Fibroblast of villous mesenchyme (primary cell): Measurements from ENCODE around the gene PRRT1. TPM values are rescaled to one million over a fixed set of nuclear protein-coding genes. Genes with fewer than 3 reads are reported as not detected.

Source experiments
- DNase-seq: peaks from one replicate; pipeline ENCODE4 v3.0.0-alpha.2; 2010; ENCODE audit warnings: low read depth
- H3K4me3 ChIP-seq: 2 replicates; pipeline ENCODE4 v1.5.1; 2011; ENCODE audit warnings: low read depth, mild to moderate bottlenecking, low read length
- CTCF ChIP-seq: IDR thresholded peaks from 2 replicates; pipeline ENCODE4 v1.5.1; 2012; ENCODE audit warnings: low read depth, mild to moderate bottlenecking, low read length; ENCODE audit not compliant: insufficient read depth
- total RNA-seq: library from RNA; depleted of rRNA; stranded (reverse); fragments of >200 nt; gene quantifications from 2 replicates; pipeline ENCODE4 v1.2.3, GENCODE V29; 2012

PRRT1 gene
- total RNA-seq, 1 donor = under 0.01 TPM

- no peak for TF ChIP-seq CTCF
- H3K4me3 ChIP-seq = no peak overlapping the region
- DNase-seq = no peak
Measured at GRCh38 chr6:32171234-32171633, 19.5 kb upstream of the PRRT1 start.

- no peak for DNase-seq
- no peak for TF ChIP-seq CTCF
- H3K4me3 ChIP-seq = no peak overlapping the region
Measured at GRCh38 chr6:32170294-32170693, 18.6 kb upstream of the PRRT1 start.

- TF ChIP-seq CTCF = no peak
- DNase-seq = no peak
- H3K4me3 ChIP-seq = no peak overlapping the region
Measured at GRCh38 chr6:32168807-32169591, 17.3 kb upstream of the PRRT1 start.

- TF ChIP-seq CTCF = no peak
- no peak for DNase-seq
Measured at GRCh38 chr6:32168350-32168749, 16.6 kb upstream of the PRRT1 start.

GRCh38 chr6:32167761-32168262 lies 16.1 kb upstream of the PRRT1 start:
- DNase-seq = no peak
- no peak for TF ChIP-seq CTCF
- H3K4me3 ChIP-seq = no peak overlapping the region

More at GRCh38 chr6:32168350-32168749, 16.6 kb upstream of the PRRT1 start:
- no peak overlapping the region for H3K4me3 ChIP-seq

GRCh38 chr6:32167154-32167760 lies 15.5 kb upstream of the PRRT1 start:
- no peak for DNase-seq
- no peak for TF ChIP-seq CTCF

More at GRCh38 chr6:32167154-32167760, 15.5 kb upstream of the PRRT1 start:
- H3K4me3 ChIP-seq = no peak overlapping the region
